Activated effector memory CD4-positive, alpha-beta T cell treated with Interleukin-2 at 50 U/mL for 16 hours (primary cell): ENCODE results near the gene OTUB1.

Experiments used
- DNase-seq: peaks from one replicate; pipeline ENCODE4 v3.0.0-alpha.2; 2020

Gene OTUB1

GRCh38 chr11:63978551-63979239 lies 7.5 kb upstream of the OTUB1 start:
- no peak for DNase-seq

GRCh38 chr11:63979426-63979825 lies 6.8 kb upstream of the OTUB1 start:
- DNase-seq = no peak

- DNase-seq = peak; percentile 67
These were observed 454 bp upstream of the OTUB1 start for GRCh38 chr11:63985812-63986155.

- no peak for DNase-seq
These were observed 785 bp downstream of the OTUB1 start for GRCh38 chr11:63986932-63987513.

GRCh38 chr11:63991558-63991957 lies 5.3 kb downstream of the OTUB1 start:
- DNase-seq = no peak

- no peak for DNase-seq
These were observed 6.9 kb downstream of the OTUB1 start for GRCh38 chr11:63993100-63993499.

- no peak for DNase-seq
These were observed 7.8 kb downstream of the OTUB1 start for GRCh38 chr11:63993993-63994392.

- no peak for DNase-seq
These were observed 10.3 kb downstream of the OTUB1 start for GRCh38 chr11:63996512-63996911.

DNA sequence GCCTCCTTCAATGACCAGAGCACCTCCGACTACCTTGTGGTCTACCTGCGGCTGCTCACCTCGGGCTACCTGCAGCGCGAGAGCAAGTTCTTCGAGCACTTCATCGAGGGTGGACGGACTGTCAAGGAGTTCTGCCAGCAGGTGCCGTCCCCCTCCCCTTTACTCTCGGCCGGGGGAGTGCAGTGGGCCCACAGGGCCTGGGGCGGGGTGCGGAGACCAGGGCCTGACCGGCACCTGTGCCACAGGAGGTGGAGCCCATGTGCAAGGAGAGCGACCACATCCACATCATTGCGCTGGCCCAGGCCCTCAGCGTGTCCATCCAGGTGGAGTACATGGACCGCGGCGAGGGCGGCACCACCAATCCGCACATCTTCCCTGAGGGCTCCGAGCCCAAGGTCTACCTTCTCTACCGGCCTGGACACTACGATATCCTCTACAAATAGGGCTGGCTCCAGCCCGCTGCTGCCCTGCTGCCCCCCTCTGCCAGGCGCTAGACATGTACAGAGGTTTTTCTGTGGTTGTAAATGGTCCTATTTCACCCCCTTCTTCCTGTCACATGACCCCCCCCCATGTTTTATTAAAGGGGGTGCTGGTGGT lies 11.0 kb downstream of the OTUB1 start:
- DNase-seq = no peak

GRCh38 chr11:63997801-63998337 lies 11.6 kb downstream of the OTUB1 start:
- no peak for DNase-seq

DNA sequence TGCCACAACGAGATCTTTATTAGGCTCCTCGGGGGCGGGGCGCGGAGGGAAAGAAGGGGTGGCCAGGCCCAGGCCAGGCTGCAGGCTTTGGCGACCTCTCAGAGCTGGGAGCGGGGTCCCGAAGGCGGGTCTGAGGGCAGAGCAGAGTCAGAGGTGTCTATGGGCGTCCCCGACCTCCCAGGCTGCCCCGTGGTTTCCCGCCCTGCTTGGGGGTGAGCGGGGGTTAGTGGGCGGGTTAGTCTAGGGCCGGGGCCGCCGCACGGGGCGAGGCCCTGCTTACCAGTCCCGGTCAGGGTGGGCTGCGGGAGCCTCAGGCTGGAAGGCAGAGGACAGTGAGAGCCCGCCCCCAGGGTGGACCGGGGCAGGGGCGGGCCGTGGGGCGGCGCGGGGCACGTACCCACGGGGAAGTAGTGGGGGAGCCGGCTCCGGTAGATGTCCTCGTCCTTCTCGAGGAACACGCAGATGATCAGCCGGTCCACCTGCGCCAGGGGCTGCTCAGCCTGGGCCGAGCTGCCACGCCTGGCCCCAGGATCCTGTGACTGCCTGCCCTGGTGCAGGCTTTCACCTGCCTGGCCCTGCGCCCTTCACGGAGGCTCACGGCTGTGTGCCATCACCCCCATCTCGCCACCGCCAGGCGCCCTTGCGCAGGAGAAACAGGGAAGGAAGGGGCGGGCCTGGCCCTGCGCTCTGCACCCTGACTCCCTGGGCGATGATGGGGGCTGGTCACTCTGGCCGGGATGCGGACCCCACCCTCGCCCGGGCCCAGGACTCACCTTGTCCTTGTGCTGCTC lies 12.5 kb downstream of the OTUB1 start:
- no peak for DNase-seq

GRCh38 chr11:63999349-64000025 lies 13.2 kb downstream of the OTUB1 start:
- DNase-seq = peak; percentile 54

DNA sequence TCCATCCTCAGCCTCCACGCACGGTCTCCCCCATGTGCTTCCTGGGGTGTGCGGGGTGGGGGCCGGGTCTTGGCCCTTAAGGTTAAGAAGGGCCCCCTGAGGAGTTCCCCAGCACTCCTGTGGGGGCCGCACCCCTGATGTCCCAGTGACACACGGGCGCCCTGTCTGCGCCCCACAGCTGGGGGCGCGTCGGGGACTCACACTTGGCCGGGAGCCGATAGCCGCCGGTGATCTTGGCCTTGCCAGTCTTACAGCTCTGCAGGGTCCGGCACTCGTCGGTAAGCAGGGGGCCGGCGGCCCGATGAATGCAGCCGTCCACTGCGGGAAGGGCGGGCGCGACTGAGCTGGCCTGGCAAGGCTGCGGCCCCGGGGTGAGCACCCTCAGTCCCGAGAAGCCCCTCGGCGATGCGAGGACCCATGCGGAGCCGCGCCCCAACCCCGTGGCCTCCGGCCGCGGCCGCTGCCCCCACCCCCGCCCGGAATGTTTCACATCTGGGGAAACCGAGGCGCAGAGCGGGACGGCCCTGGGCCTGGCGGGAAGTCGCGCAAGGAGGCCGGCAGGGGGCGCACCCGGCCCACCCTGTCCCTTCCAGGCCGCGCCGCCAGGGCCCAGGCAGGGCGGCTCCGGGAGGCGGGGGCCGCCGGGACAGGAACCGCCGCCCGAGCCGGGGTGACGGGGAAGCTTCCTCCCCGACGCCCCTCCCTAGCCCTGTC lies 13.9 kb downstream of the OTUB1 start:
- DNase-seq = peak; percentile 61

- DNase-seq = no peak
These were observed 14.7 kb downstream of the OTUB1 start for GRCh38 chr11:64000740-64001483.

DNA sequence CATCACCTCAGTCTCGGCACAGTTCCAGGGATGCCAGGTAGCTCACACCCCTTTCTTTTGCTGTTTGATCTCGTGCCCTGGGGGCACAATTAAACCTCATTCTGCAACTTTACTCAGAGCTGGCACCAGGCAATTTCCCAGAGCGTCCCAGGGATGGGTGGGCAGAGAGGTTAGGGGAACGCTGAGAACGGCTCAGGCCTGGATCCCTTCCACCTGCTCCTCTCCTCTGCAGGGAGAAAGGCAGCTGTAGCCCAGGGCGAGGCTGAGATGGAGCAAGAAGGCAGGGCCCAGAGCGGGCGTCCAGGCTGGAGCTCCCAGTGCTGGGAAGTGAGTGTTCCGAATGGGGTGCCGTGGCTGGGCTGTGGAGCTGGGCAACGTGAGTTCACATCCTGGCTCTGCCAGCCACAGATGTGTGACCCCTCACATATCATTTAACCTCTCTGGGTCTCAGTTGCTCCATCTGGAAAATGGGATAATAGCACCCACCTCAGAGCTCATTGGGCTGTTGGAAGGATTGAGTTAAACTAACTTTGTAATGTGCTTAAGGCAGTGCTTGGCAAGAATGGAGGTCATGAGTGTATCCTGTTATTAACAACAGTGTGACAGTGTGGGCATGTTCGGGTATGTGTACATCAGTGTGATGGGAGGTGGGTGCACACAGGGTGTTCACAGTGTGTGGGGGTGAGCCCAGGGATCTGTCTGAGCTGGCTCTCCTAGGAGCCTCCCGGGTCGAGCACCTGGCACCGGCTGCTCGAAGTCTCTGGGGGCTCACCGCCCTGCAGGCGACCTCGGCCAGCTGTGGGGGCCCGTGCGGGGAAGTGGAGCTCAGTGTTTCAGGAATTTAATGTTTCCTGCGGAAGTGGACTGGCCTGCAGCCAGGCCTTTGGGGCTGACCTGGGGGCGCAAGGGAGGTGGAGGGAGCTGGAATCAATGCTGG lies 15.5 kb downstream of the OTUB1 start:
- DNase-seq = no peak

DNA sequence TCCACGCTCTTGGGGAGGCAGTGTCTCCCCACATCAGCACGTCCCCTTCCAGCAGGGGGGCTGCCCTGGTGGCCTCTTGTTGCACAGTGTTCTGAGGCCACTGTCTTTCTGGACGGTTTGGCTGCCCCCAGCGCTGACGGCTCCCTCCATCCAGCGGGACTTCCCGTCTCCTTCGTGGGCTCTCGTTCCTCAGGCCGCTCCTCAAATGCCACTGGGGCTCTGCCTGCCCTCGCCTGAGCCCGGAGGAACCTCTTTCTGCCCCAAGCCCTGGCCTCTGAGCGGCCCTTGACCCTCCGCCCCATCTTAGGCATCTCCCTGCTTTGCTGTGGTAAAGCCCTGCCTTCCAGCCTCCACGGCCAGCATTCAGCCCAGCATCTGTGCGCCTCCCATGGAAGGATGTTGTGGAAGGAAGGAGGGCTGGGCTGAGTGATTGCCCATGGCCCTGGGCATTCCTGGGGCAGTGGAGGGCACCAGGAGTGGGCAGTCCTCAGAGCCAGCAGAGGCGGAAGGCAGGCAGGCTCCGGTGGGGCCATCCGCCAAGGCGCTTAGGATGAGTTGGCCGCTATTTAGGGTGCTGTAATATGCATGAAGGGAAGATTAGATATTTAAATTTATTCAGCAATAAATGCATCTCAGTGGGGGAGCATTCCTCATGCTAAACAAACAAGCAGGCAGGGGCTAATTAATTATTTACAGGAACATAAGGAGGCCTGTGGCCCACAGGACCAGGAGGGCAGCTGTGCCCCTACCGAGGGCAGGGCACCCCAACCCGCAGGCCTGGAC lies 17.8 kb downstream of the OTUB1 start:
- DNase-seq = no peak

- no peak for DNase-seq
These were observed 18.3 kb downstream of the OTUB1 start for GRCh38 chr11:64004590-64004984.

DNA sequence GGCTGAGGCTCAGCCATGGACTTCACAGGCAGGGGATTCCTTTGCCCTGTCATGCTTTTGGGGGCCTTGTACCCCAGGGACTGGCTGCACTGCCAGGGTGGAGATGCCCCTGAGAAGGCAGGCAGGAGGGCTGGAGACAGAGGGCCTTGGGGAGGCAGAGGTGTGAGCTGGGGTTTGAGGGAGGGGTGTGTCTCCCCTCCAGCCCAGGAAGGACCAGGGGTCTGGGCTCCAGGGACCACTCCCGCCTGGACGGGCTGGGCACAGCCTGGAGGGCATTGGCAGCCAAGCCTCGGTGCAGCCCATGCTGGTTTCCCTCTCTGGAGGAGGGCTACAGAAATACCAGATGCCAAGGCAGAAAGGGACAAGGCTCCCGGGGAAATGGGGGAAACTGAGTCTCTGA lies 19.5 kb downstream of the OTUB1 start:
- no peak for DNase-seq

DNA sequence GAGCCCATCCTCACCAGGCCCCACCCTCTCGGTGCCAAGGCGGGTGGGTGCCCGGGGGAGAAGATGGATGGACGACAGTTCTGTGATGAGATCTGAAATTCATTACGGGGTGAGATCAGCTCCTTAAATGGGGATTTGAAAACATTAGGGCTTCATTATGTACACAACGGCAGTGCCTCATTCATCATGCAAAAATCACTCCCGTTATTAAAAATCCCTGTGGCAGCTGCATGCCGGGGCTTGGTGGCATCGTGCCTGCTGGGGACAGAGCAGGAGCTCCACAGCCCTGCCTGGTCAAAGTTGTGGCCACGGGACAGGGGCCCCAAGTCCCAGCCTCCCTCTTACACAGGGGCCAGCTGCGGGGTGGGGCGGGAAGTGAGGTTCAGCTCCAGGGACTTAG lies 20.2 kb downstream of the OTUB1 start:
- no peak for DNase-seq
